ENCODE data around the gene SCN3A. TPM values are rescaled to one million over a fixed set of nuclear protein-coding genes. Genes with fewer than 3 reads are reported as not detected.

Gene SCN3A
- total and polyA plus RNA-seq, 4 donors, result 0.06 to 2.3 (median 0.43) TPM

DNA sequence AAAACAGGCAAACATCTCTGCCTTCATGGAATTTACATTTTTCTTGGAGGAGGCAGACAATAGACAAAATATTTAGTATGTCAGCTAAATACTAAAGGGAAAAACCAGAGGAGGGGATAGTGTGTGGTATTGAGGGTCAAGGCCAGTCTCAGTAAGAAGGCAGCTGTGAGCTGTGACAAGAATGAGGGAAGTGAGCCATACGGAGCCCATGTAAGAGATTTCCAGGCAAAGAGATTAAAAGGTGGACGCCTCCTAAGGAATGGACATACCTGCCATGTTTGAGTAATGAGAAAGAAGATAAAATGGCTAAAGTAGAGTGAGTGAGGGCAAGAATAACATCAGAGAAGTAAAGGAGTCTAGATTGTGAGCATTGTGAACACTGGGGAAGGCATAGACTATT lies 33.2 kb upstream of the SCN3A start:
- TF ChIP-seq, protein P1, sequence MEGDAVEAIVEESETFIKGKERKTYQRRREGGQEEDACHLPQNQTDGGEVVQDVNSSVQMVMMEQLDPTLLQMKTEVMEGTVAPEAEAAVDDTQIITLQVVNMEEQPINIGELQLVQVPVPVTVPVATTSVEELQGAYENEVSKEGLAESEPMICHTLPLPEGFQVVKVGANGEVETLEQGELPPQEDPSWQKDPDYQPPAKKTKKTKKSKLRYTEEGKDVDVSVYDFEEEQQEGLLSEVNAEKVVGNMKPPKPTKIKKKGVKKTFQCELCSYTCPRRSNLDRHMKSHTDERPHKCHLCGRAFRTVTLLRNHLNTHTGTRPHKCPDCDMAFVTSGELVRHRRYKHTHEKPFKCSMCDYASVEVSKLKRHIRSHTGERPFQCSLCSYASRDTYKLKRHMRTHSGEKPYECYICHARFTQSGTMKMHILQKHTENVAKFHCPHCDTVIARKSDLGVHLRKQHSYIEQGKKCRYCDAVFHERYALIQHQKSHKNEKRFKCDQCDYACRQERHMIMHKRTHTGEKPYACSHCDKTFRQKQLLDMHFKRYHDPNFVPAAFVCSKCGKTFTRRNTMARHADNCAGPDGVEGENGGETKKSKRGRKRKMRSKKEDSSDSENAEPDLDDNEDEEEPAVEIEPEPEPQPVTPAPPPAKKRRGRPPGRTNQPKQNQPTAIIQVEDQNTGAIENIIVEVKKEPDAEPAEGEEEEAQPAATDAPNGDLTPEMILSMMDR (IDR thresholded peaks at IDR 0.05; ENCODE audit: control extremely low read depth, extremely low read depth), result no peak
- H3K4me3 ChIP-seq, result no peak overlapping the region
- H3K27ac ChIP-seq (ENCODE audit: low read depth in 1 of 2, low read length in 1 of 2), result no peak overlapping the region
- WGBS, 2 donors, result 54 to 67% methylated on average over 2 of the region's 2 CpGs
- H3K27me3 ChIP-seq (ENCODE audit: control insufficient read depth in 3 of 3, insufficient read depth in 3 of 3, low read length in 2 of 3), result no peaks in the 10 kb centered on the region
- no peaks in the 10 kb centered on the region for H3K36me3 ChIP-seq (ENCODE audit: control insufficient read depth in 4 of 4, insufficient read depth in 4 of 4, low read length in 4 of 4)
- H3K9me3 ChIP-seq (ENCODE audit: control insufficient read depth in 4 of 4, insufficient read depth in 3 of 4, low read length in 3 of 4), result no peaks in the 10 kb centered on the region
- no peaks in the 10 kb centered on the region for H3K4me1 ChIP-seq (ENCODE audit: control insufficient read depth in 5 of 5, insufficient read depth in 5 of 5, low read length in 5 of 5)
- ATAC-seq (ENCODE audit: insufficient read depth, low FRiP score), result no peak
- no peak overlapping the region for H3K9ac ChIP-seq (ENCODE audit: insufficient read depth in 1 of 2, low read length in 2 of 2)
- DNase-seq, result no peak

DNA sequence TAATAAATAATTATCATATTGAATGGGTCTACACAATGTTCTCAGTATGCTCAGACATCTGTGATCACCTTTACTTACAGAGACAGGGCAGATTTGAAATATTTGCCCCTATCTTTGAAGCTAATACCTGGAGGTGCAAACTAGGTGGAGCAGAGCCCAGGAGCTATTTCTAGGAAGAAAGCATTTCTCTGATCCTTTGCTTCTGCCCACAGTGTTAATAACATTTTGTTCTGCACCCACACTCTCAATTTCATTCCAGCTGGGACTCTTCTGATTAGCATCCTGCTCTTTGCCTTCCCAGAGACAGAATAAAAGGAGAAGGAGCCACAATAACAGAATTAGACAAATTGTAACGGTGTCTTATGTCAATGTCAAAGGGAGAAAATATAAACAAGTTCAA lies 23.7 kb upstream of the SCN3A start:
- TF ChIP-seq, protein P1 (IDR thresholded peaks at IDR 0.05; ENCODE audit: control extremely low read depth, extremely low read depth), result no peak
- 81 to 88% methylated on average over 1 of the region's 1 CpG for WGBS, 2 donors
- DNase-seq (no peak), ATAC-seq (ENCODE audit: insufficient read depth, low FRiP score) (no peak)
- Histone ChIP-seq H3K9me3 (ENCODE audit: control insufficient read depth in 4 of 4, insufficient read depth in 3 of 4, low read length in 3 of 4) (no peaks in the 10 kb centered on the region), H3K27ac (ENCODE audit: low read depth in 1 of 2, low read length in 1 of 2) (no peak overlapping the region), H3K27me3 (ENCODE audit: control insufficient read depth in 3 of 3, insufficient read depth in 3 of 3, low read length in 2 of 3) (no peaks in the 10 kb centered on the region), H3K4me3 (no peak overlapping the region), H3K9ac (ENCODE audit: insufficient read depth in 1 of 2, low read length in 2 of 2) (no peak overlapping the region), H3K36me3 (ENCODE audit: control insufficient read depth in 4 of 4, insufficient read depth in 4 of 4, low read length in 4 of 4) (no peaks in the 10 kb centered on the region), H3K4me1 (ENCODE audit: control insufficient read depth in 5 of 5, insufficient read depth in 5 of 5, low read length in 5 of 5) (no peaks in the 10 kb centered on the region)

DNA sequence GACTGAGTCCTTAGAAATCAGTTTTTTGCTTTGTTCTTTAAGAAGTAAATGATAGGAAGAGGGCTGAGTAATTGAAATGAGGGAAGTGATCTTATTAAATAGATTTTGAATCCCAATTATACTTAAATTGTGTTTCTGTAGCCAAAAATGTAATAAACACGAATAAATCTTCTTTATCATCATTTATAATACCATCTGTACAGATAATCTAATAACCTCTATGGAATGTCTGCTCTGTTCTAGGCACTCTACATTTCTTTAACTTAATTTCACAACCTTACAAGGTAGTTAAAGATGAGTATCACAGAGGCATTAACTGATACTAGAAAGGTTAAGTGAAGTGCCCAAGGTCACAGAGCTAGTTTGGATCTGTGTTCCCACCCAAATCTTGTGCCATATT lies 21.1 kb upstream of the SCN3A start:
- Histone ChIP-seq H3K9ac (ENCODE audit: insufficient read depth in 1 of 2, low read length in 2 of 2) (no peak overlapping the region), H3K4me3 (no peak overlapping the region), H3K4me1 (ENCODE audit: control insufficient read depth in 5 of 5, insufficient read depth in 5 of 5, low read length in 5 of 5) (no peaks in the 10 kb centered on the region), H3K36me3 (ENCODE audit: control insufficient read depth in 4 of 4, insufficient read depth in 4 of 4, low read length in 4 of 4) (no peaks in the 10 kb centered on the region), H3K9me3 (ENCODE audit: control insufficient read depth in 4 of 4, insufficient read depth in 3 of 4, low read length in 3 of 4) (no peaks in the 10 kb centered on the region), H3K27ac (ENCODE audit: low read depth in 1 of 2, low read length in 1 of 2) (no peak overlapping the region), H3K27me3 (ENCODE audit: control insufficient read depth in 3 of 3, insufficient read depth in 3 of 3, low read length in 2 of 3) (no peaks in the 10 kb centered on the region)
- TF ChIP-seq, protein P1 (IDR thresholded peaks at IDR 0.05; ENCODE audit: control extremely low read depth, extremely low read depth), result no peak
- no peak for ATAC-seq (ENCODE audit: insufficient read depth, low FRiP score)
- 54 to 68% methylated on average over 1 of the region's 1 CpG for WGBS, 2 donors
- no peak for DNase-seq

DNA sequence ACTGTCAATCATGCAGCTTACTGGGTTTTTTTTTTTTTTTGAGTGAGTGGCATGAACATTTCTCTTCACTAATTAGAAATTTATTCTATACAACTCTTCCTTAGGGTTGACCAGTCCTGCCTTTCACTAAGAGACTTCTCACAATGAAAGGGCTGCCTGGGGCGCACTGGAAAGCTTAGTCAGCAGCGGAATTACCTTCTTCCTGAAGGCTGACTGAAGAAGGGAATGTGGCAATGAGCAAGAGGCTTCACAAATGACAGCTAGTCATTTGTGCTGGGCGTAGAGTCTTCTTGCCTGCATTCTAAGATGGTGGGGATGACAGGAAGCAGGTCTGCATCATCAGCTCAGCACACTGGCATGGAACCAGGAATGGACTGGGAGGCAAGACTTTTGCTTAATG lies 15.6 kb upstream of the SCN3A start:
- H3K36me3 ChIP-seq (ENCODE audit: control insufficient read depth in 4 of 4, insufficient read depth in 4 of 4, low read length in 4 of 4), result no peaks in the 10 kb centered on the region
- no peak for ATAC-seq (ENCODE audit: insufficient read depth, low FRiP score)

More for the DNA sequence above, 15.6 kb upstream of the SCN3A start:
- Histone ChIP-seq H3K27me3 (ENCODE audit: control insufficient read depth in 3 of 3, insufficient read depth in 3 of 3, low read length in 2 of 3) (no peaks in the 10 kb centered on the region), H3K27ac (ENCODE audit: low read depth in 1 of 2, low read length in 1 of 2) (no peak overlapping the region), H3K4me1 (ENCODE audit: control insufficient read depth in 5 of 5, insufficient read depth in 5 of 5, low read length in 5 of 5) (no peaks in the 10 kb centered on the region), H3K9ac (ENCODE audit: insufficient read depth in 1 of 2, low read length in 2 of 2) (no peak overlapping the region), H3K9me3 (ENCODE audit: control insufficient read depth in 4 of 4, insufficient read depth in 3 of 4, low read length in 3 of 4) (no peaks in the 10 kb centered on the region), H3K4me3 (no peak overlapping the region)
- WGBS, 2 donors, result 78 to 79% methylated on average over 3 of the region's 3 CpGs
- DNase-seq, result no peak
- TF ChIP-seq, protein P1 (IDR thresholded peaks at IDR 0.05; ENCODE audit: control extremely low read depth, extremely low read depth), result no peak

All from lung (tissue), 12 donors.